Stimulated activated CD4-positive, alpha-beta T cell treated with anti-CD3 and anti-CD28 coated beads, Interleukin-12 subunit alpha, Interleukin-12 subunit beta, amount 100 ng/mL, for 48 hours (primary cell): ENCODE data around the gene RBPJL.

Source experiments
- DNase-seq, 3 donors: peaks; one replicate each; pipeline ENCODE4 v3.0.0-alpha.2; 2020; ENCODE audit warnings: low read depth in 2 of 3, low spot score in 1 of 3

Gene RBPJL

DNA sequence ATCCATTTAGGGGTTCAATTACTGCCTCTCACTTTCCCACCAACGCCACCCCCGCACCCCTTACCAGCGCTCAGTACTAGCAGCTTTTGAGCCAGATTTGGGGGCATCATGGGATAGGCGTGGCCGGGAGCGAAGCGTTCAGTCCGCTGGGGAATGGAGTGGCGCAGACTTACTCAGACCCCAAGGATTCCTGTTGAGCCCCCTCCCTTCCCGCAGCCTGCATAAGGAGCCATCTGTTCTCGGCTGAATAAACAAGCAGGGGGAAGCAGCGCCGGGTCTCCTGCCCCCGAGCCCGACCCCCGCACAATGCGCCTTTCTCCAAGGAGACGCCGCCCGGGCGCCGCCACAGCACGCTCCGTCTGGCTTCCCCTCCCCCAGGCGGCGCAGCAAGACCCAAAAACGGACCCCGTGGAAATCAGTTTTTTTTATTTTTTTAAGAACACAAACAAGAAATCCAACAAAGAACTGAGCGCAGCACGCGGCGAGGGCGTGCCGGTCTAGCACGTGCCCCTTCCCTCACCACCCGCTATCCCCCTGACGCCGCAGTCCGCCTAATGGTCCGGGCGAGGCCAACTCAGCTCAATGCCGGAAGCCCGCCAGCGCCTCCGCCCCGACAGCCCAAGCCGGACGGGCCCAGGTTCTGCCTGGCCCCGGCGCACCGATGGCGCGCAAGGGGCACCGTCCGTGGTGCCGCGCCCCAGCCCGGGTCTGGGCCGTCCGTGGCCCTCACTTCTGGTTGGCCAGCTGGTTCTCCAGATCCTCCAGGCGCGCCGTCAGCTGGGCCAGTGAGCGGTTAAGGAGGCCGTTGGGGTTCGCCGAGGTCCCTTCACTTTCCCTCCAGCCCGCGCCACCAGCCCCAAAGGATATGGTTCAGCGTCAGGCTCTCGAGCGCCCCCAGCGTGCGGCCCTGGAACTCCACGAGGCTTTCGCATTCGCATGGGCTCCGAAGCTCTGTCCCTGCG lies 13.3 kb upstream of the RBPJL start:
- DNase-seq = peak; percentile 72 to 93 (median 79)

DNA sequence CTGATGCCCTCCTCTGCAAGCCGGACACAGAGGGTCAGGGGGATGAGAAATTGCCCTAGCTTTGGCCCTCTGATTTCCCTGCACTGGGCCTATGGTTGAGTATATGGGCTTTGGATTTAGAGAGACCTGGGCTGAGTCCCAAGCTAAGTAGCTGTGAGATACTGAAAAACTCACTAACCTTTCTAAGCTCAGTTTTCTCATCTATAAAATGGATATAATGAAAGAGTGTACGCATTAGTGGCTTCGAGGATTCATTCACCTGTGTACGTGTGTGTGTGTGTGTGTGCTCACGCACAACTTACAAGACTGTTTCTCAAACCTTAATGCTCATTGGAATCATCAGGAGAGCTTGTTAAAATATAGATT lies 12.7 kb upstream of the RBPJL start:
- no peak for DNase-seq

DNA sequence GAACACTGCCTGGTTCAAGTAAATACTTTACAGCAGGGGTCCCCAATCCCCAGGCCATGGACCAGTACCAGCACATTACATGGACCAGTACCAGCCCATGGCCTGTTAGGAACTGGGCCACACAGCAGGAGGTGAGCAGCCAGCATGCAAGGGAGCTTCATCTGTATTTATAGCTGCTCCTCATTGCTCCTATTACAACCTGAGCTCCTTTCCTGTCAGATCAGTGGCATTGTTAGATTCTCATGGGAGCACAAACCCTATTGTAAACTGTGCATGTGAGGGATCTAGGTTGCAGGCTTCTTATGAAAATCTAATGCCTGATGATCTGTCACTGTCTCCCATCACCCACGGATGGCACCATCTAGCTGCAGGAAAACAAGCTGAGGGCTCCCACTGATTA lies 12.0 kb upstream of the RBPJL start:
- DNase-seq = no peak

DNA sequence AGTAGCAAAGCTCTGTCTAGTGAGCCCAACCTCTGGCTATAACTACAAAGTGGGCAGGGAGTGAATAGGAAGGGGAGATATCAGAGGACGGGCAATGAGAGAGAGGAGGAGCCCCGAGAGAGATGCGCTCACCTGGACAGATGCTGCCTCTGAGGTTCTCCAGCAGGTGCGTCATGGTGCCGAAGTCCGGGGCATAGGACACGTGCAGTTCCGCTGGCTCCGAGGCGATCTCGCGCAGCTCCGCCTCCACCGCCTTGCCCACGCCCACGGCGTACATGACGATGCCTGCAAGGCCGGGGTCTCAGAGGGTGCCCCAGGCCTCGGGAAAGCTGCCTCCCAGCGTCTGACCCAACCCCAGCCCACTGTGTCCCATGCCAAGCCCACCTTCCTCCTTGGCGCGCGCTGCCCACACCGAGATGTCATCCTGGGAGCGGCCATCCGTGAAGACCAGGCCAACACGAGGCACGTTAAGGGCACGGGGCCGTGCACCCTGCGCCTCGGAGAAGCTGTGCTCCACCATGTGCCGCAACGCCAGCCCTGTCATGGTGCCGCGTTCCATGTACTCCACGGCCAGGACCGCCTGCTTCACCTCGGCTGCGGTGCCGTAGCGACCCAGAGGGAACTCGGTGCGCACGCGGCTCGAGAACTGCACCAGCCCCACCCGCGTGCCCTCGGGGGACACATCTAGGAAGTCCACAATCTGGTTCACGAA lies 8.7 kb upstream of the RBPJL start:
- DNase-seq = no peak

DNA sequence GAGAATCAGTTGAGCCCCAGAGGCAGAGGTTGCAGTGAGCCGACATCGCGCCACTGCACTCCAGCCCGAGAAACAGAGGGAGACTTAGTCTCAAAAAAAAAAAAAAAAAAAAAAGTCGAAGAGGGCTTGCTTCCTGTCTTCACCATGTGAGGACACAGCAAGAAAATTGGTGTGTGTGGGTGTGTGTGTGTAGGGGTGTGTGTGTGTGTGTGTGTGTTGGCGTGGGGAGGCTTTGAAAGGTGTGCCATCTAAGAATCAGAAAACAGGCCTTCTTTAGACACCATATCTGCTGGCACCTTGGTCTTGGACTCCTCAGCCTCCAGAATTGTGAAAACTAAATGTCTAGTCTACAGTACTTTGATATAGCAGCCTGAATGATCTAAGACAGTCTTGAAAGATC lies 6.9 kb upstream of the RBPJL start:
- no peak for DNase-seq

DNA sequence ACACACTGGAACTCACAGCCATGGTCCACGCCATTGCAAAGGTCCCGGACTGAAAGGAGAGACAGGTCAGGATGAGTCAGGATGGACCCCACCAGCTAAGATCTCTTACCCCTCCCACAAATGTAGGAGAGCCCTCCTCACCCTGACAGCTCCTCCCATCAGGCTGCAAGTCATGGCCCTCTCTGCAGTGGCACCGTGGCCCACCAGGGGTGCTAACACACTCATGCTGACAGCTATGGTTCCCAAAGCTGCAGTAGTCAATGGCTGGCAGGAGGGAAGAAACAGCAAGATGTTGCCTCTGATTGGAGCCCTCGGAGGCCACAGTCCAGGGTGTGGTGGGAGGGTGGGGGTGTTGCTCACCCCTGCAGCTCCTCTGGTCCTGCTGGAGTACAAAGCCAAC lies 5.7 kb upstream of the RBPJL start:
- DNase-seq = peak in 2 of 3 donors; percentile 27 to 51

DNA sequence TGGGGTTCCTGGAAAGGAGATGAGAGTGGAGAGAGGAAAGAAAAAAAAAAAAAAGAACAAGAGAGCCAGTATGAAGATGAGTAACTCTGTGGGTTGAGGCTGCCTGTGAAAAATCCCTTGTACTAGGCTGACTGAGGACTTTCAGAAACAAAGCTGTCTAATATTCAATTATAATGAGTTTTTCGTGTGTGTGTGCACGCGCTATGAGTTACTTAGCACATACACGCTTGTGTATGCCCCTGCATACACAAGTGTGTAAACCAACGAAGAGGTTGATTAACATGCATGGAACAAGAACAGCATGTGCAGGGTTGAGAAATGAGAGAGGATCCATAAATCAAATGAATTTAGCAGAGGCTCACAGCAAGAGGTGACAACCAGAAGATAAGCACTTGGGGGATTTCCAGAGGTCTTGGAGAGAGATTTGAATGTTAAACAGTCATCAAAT lies 4.8 kb upstream of the RBPJL start:
- no peak for DNase-seq

DNA sequence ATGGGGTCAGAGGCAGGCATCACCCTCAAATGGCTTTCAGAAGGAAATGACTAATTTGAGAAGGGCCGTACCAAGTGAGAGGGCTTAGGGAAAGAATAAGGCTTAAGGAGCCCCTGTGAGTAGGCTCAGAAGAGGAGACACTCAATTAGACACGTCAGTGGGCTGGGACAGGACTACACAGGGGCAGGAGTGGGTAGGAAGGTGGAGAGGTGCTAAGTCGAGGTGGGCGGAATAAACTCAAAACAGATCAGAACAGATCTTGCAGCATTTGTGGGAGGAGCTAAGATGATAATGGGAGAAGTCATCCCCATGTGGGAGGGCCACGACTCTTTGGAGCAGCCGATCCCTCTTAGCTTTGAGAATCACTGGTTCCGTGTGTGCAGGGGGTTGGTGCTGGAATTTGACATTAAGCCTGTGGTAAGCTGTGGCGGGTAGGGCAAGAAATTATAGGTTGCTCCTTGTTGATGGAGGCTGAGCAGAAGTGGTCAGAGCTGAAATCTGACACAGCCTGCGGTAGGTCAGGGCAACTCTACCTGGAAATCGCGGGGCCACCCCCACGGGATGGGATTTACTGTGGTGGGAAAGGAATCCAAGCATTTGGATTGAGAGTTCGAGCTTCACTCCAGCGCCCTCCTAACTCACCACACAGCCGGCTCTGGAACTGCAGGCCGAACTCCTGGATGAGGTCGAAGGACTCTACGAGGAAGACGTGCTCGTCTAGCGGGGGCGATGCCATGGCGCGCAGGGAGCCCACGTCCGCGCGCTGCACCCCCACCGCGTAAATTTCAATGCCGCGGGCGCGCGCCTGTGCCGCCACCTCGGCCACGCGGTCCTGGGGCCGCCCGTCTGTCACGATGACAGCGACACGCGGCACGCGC lies 2.8 kb upstream of the RBPJL start:
- DNase-seq = no peak

DNA sequence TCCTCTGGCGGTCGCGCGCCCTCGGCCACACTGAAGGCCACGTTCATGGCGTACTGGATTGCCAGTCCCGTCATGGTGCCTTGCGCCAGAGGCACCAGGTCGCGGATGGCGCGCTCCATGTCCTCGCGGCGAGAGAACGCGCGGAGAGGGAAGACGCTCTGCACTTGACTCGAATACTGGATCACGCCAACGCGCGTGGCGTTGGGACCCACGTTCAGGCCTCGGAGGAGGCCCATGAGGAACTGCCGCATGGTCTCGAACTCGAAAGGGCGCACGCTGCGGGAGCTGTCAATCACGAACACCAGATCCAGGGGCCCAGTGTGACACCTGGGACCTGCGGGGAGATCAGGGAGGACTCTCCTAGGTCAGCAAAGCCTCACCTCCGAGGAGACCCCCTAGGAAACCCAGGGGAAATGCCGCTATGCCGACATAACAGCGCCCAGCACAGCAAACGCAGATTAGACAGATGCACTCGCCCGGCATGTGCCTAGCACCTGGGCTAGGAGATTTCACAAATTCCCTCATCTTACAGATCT lies 2.1 kb upstream of the RBPJL start:
- DNase-seq = no peak

DNA sequence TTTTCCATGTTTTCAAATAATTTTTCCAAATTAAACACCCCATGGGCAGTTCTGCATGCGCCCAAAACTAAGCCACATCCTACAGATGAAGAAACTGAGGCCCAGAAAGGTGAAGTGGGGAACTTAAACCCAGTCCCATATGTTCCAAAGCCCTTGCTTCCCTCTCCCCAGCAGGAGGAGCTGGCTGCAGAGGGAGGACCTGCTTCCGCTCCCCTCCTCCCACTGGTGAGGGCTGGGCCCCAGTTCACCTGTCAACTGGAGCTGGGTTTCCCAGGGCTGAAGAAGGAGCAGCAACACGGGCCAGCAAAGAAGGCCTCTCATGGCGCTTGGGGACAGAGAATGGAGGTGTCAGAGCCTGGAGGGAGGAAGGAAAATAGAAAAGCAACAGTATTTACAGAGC lies 1.4 kb upstream of the RBPJL start:
- DNase-seq = no peak

DNA sequence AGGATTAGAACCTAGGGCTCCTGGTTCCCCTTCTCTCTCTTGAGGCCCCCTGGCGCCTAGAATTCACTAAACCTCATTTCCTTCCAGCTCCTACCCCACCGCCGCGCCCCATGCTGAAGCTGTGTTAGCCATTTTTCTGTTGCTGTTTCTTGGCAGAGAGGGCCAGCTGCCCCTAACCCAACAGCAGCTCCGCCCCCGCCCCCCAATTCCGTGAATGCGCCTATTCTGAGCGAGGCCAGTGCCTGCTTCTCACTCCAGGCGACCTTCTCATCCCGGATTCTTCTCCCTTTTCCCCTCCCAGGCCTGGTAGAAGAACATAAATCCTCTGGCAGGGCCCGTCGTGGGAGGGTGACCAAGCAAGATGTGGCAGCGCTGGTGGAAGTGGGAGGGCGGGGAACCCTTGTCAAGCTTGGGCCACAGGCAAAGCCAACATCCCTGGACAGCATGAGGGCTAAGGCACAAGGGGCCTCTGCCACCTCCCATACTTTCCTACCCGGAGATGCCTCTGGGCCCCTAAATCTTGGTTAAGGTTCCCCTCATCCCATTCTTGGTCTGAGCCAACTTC lies 518 bp downstream of the RBPJL start:
- no peak for DNase-seq

DNA sequence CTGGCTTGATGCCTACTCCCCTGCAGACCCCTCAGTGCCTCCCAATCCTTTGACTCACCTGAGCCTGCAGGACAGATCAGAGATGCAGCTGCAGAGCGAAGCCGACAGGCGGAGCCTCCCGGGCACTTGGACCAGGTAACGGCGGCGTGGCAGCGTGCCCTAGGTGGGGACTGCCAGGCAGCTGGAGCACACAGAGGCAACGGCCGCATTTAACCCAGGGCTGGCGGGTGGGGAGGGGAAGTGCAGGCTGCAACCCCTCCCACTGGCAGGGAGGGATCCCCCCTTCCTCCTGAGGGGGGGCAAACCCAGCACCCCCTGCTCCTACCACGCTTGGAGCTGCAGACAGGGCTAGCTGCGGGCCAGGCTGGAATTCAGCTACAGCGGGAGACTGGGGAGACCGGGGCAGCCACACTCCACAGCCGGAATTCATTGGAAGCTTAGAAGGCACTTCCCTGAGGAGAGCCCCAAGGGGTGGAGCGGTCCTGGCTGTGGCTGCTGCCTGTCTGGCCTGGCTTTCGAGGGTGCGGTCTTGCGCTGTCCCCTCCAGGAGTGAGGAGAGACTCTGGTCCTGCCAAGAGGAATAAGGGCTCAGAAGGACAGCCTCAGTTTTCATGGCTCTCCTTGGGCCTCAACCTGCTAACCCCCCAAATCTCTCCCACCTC lies 1.6 kb downstream of the RBPJL start, which contains the start of gene MATN4:
Gene MATN4, minus strand, starts transcription at position 183 of the 662 bp plus-strand sequence. CDS start 2,717 bp downstream, outside the sequence.
- DNase-seq = no peak

DNA sequence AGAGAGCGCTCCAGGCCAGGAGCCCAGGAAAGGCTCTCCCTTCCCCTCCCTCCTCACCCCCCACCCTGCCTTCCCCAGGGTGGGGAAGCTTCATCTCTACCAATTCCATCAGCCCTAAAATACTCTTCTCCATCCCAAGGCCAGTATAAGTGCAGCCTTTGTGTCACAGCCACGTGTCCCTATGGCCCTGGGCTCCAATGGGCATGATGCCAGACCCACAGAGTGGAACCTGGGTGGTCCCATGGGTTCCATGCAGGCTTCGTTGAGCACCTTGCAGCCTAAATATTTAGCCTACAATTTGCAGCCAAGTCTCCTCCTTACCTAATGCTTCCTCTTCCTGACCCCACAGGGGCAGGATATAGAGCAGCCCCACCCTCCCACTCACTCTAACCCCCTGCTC lies 2.4 kb downstream of the RBPJL start:
- no peak for DNase-seq

DNA sequence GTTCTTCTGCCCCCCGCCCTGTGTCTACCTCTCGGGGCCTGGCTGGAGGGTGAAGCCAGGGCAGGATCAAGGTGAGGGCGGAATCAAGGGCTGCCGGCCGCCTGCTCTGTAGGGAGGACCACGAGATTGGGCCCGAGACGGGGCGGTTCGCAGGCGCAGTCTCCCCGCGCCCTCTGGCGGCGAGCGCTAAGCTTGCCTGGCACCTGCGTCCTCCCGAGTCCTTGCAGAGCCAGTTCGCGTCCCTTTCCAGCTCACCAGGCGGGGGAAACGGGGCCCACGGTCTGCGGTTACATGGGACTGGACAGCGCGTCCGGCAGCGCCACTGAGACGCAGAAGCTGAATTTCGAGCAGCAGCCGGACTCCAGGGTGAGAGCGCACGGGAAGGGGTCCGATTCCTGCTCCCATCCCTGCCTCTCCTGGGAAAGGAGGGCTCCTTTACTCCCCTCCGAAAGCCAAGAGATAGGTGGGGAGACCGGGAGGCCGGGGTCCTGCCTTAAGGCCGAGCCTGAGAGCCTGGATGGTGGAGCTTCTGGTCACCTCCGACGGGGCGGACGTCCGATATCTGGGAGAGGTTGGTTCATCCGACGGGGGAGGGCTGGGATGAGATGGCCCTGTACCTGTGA lies 5.1 kb downstream of the RBPJL start:
- peak; percentile 41 to 59 (median 58) for DNase-seq

DNA sequence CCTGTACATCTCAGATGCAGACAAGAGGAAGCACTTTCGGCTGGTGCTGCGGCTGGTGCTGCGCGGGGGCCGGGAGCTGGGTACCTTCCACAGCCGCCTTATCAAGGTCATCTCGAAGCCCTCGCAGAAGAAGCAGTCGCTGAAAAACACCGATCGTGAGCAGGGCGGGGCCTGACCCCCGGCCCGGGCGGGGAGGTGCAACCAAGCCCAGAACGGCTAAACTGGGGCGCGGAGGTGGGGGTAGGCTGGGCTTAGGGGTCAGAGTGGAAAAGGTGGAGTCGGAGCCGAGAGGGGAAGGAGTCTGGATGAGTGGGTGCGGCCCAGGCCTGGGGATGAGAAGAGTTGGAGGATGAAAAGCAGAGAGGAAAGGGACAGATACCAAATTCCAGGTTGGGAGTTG lies 5.6 kb downstream of the RBPJL start:
- no peak for DNase-seq

DNA sequence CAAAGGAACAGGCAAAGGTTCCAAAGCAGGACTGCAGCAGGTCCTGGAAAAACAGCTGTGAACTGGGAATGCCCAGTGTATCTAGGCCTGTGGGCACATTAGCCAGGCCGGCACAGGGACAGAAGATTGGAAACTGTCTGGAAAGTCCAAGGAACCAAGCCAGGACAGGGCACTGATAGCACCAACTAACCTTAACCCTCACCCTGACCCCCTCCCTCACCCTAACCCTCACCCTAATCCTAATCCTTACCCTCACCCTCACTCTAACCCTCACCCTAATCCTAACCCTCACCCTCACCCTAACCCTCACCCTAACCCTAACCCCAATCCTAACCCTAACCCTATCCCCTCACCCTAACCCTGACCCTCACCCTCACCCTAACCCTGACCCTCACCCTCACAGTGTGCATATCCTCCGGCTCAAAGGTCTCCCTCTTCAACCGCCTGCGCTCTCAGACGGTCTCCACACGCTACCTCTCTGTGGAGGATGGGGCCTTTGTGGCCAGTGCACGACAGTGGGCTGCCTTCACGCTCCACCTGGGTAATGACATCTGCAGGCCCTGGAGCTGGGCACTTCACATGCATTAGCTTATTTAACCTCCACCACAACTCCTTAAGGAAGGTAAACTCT lies 6.5 kb downstream of the RBPJL start:
- no peak for DNase-seq

DNA sequence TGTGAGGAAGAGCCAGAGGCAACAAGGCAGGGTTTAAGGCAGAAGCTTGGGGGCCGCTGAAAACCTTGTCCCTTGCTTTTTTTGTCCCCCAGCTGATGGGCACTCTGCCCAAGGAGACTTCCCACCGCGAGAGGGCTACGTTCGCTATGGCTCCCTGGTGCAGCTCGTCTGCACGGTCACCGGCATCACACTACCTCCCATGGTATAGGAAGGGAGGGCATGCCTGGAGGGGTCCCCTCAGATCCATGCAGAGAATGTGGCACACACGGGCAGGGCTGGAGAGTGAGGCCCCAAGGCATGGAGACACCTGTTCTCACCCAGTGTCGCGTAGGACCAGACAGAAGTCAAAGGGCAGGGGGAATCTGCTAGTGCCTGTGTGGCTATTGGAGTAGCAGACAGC lies 7.3 kb downstream of the RBPJL start:
- DNase-seq = no peak

DNA sequence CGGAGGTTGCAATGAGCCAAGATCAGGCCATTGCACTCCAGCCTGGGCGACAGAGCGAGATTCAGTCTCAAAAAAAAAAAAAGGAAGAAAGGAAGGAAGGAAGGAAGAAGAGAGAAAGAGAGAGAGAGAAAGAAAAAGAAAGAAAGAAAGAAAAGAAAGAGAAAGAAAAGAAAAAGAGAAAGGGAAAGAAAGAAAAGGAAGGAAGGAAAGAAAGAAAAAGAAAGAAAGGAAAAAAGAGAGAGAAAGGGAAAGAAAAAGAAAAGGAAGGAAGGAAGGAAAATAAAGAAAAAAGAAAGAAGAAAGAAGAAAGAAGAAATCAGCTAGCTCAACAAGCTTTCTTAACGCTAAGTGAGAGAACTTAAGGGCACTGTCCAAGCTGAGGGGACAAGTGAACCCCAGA lies 9.0 kb downstream of the RBPJL start:
- DNase-seq = no peak
